NCI-H1092 treated with DMSO at 0.1 percent for 48 hours (cell line): ENCODE data around the gene NSMF.

Experiments used
- DNase-seq: peaks from one replicate; lab custom pipeline; 2025; lab: John Stamatoyannopoulos, UW

The NSMF gene

DNA sequence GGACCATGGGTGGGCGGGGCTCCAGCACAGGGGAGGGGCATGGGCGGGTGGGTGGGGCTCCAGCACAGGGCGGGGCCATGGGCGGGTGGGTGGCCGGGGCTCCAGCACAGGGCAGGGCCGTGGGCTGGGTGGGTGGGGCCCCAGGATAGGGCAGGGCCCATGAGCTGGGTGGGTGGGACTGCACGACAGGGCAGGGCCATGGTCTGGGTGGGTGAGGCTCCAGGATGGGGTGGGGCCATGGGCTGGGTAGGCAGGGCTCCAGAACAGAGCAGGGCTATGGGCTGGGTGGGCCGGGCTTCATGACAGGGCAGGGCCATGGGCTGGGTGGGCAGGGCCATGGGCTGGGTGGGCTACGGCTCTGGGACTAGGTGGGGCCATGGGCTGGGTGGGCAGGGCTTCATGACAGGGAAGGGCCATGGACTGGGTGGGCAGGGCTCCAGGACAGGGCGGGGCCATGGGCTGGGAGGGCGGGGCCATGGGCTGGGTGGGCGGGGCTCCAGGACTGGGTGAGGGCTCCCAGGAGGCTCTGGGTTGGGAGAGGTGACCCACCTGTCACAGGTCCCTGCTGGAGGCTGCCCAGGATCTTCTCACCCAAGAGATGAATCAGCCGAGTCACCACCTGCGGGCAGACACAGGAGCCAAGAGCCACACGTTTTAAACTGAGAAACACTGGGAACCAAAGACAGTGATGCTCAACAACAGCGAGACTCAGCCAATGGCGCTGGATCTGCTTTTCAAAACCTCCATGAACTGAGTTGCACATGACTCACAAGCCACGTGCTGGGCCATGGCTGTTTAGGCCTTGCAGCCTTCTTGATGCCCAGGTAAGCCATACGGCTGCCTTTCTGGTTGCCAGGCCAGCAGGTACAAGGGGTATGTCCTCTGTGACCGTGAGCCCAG lies 33.6 kb upstream of the NSMF start:
- no peak for DNase-seq

DNA sequence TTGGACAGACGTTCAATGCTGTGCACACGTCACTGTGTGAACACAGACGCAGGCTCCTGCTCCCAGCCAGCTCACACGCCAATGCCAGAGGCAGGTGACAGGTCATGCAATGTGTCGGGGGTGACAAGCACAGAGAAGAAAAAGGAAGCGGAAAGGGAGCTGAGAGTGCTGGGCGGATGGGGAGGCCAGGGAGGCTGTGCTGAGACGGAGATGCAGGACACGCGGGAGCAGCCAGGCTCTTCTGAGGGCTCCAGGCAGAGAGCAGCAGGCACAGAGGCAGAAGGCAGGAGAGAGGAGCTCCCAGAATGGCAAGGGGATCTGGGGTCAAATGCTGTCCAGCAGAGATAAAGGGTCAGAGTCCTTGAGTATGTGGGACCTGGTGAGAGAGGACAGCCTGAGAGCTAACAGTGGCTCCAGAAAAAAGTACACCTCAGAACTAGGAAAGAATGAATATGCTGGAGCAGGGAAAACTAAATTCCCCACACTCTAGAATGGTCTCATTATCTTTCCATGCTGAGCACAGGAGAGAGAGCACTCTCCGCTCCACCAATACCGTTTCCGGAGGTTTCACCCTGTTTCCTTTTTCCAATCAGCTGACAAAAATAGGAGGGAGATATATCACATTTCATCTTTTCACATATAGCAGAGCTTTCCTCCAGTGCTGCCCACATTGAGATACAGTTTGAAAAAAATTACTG lies 32.8 kb upstream of the NSMF start:
- DNase-seq: no peak

DNA sequence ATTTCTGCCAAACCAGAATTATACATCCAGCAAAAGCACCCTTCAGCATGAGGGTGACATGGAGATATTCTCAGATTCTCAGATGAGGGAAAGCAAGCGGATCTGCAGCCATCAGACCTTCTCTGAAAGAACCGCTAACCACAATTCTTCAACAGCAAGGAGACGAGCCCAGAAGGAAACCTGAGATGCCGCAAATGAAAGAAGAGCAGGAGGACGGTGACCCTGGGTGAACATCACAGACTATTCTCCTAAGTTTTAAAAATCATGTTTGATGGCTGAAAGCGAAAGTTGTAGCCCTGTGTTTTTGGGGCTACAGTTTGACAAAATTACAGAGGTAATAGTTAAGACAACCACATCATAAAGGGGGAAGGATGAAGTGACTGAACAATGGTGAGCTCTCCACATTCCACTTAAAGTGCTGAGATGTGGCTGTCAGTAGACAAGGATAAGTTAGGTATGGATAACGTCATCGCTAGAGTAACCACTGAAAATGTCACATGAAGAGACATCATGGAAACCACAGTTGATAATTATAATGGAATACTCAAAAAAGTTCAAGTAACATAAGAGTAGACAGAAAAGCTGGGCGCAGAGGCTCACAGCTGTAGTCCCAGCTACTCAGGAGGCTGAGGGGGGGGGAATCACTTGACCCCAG lies 31.5 kb upstream of the NSMF start:
- DNase-seq: no peak

DNA sequence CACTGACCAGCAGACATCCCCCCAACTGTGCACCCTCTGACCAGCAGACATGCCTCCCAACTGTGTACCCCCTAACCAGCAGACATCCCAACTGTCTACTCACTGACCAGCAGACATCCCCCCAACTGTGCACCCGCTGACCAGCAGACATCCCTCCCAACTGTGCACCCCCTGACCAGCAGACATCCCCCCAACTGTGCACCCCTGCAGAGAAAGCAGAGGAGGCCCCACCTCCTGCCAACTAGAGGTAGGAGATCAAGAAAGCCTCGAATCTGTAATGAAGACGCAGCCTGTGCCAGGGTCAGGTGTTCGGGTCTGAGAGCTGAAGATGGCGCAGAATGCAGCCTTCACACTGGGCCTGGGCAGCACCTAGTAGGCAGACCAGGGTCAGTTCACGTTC lies 29.8 kb upstream of the NSMF start:
- DNase-seq: no peak

DNA sequence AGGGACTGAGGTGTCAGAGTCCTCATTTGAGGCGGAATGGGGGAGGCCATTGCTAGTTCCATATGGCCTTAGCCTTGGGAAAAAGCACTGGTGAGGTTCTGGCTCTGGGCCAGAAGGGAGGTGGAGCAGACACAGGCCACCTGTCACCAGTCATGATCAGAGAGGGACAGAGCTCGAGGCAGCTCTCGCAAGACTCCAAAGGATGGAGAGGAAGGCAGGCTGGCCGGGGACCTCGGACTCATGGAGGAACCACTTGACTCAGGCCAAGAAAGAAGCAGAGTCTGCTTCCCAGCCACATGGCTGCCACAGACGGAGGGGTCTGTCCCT lies 29.2 kb upstream of the NSMF start:
- DNase-seq: peak; percentile 18

DNA sequence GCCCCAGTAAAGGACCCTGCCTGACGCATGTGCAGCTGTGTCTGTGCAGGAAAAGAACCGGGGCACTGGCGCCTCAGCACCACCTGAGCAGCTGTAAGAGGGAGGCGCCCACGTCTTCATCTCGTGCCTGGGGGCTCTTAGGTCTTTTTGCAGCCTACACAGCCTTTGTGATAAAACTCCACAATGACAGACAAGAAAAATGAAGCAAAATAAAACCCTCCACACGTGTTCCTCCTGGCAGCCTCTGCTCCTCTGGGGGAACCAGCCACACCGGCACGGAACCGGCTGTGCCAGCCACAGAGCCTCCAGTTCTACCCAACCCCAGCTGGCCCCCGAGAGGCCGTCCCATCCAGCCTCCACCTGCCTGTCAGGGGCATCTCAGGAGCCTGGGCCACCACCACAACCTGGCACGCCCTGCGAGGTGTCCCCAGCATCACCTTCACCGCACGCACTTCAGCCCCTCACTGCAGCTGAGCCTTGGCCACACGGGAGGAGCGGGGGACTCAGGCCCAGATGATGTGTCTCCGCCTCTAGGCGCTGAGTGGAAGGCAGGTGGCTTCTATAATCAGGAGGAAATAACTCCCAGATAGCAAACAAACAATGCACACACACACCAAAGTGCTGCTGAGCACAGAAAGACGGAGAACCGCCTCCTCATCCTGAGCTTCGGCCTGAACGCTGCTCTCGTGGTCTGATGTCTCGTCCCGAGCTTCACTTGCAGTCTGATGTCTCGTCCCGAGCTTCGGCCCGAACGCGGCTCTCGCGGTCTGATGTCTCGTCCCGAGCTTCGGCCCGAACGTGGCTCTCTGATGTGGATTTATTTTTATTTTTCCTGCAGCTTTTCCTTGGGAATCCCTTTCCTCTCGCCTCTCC lies 28.6 kb upstream of the NSMF start:
- peak; percentile 52 for DNase-seq

DNA sequence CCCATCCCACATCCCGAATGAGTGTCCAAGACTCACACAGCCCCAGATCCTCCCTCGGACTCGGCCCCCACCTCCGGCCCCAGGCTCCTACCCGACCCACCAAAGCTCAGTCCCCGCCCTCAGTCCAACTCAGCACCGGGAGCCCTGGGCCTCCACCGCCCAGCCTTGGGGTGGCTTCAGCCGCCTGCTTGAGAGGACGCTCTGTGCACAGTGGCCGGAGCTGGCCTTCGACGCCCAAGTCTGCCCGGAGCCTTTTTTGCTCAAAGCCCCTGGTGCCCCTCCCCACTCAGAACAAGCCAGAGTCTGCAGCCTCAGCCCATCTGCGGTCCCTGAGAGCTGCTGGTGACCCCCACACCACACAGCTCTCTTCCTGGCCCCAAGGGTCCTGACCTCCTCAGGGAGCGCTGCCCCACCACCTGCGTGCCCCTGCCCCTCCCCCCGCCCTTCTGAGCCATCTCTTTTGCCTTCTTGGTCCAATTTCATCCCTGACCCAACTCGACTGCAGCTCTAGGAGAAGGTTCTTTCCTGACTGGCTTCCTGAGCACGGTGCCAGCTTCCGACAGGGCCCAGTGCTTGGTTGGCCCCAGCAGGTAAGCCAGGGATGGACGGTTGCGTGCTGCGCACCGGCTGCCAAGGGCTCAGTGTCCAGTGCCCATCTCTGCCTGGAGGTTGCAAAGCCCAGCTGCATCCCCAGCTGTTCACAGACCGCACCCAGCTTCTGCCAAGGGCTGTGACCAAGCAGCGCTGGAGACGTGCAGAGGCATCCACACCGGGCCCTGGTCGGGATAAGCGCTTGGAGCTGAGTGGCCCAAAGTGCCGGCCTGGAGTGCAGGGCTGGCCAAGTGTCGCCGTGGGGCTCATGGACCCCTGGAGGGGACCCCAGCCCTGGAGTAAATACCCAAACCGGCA lies 27.7 kb upstream of the NSMF start:
- DNase-seq: no peak

DNA sequence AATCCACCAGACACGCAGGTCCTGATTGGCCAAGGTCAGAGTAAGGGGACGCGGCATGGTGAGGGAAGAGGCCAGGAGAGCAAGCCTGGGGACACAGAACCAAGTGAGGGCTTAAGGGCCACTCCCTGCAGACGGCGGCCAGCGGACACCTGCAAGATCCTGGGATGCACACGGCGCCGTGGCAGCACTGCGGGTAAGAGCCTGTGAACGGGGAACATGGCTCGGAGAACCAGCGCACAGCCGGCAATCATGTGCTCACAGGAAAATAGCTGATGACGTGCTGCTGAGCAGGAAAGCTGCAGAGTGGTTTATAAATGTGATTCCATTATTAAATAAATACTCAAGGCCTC lies 27.0 kb upstream of the NSMF start:
- no peak for DNase-seq

DNA sequence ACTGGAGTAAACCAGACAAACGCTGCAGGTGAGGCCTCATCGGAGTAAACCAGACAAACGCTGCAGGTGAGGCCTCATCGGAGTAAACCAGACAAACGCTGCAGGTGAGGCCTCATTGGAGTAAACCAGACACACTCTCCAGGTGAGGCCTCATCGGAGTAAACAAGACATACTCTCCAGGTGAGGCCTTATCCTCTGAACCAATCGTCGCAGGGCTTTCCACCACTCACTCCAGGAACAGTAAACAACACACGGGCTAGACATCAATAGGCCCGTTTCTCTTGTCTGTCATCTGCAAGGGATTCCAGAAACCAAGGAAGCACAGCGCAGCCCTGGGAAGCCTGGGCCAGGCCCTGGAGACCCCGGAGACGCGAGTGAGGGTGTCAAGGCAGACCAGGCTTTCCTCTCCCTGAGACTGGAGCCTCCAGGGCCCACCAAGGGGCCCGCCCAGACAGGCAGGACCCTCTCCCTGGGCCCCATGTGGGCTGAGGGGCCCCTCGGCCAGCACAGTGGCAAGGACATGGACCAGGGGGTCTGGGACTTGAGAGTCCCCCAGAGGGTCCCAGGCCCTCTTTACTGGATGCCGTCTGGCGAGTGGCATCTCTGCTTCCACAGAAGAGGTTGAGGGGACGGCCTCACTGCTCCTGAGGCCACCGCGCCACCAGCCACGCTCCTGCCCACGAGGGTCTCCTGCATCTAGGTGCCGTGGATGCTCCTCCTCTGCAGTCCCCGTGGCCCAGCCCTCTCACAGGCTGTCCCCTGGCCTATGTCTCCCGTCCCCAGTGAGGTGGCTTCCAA lies 26.4 kb upstream of the NSMF start:
- no peak for DNase-seq

DNA sequence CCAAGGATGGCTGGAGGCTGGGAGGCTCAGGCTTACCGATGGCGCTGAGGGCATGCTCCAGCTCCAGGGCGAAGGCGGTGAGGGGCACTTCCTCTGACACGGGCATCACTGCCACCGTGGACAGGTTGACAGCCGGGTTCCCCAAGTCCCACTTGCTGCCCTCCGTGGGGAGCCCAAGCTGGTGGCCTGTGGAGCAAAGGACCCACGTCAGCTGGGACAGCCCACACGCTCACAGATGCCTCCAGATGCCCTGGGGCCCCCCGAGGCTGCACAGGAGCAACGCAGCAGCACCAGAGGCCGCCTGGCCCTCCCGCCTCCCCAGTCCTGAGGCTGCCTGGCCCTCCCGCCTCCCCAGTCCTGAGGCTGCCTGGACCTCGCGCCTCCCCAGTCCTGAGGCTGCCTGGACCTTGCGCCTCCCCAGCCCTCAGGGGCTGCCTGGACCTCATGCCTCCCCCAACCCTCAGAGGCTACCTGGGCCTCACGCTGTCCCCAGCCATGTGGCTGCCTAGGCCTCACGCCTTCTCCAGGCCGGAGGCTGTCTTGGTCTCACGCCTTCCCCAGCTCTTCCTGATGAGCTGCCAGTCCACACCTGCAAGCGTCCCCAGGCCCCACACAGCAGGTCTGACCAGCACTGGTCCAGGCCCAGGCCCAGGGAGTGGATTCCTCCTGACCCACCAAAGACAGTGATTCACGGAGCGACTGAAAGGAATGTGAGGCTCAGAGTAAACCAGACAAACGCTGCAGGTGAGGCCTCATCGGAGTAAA lies 25.6 kb upstream of the NSMF start:
- DNase-seq: no peak

DNA sequence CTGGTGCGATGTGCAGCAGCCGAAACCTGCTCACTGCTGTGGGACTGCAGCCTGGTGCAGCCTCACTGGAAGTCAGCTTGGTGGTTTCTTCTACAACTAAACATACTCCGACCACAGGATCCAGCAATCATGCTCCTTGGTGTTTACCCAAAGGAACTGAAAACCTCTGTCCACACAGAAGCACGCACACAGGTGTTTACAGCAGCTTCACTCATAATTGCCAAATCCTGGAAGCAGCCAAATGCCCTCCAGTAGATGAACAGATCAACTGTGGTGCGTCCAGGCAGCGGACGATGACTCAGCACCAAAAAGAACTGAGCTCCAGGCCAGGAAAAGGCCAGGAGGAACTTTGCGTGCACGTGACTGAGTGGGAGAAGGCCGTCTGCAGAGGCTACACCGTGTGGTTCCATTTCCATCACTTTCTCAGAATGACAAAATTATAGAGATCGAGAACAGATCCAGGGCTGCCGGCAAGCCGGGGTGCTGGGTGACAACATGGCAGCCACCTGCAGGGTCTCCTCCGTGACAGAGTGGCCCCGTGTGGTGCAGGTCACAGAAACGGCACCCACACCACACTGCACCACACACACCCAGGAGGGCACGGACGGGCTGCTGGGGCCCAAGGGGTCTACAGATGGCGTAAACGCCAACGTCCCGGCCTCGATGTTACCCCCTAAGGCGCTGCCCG lies 23.1 kb upstream of the NSMF start:
- no peak for DNase-seq

DNA sequence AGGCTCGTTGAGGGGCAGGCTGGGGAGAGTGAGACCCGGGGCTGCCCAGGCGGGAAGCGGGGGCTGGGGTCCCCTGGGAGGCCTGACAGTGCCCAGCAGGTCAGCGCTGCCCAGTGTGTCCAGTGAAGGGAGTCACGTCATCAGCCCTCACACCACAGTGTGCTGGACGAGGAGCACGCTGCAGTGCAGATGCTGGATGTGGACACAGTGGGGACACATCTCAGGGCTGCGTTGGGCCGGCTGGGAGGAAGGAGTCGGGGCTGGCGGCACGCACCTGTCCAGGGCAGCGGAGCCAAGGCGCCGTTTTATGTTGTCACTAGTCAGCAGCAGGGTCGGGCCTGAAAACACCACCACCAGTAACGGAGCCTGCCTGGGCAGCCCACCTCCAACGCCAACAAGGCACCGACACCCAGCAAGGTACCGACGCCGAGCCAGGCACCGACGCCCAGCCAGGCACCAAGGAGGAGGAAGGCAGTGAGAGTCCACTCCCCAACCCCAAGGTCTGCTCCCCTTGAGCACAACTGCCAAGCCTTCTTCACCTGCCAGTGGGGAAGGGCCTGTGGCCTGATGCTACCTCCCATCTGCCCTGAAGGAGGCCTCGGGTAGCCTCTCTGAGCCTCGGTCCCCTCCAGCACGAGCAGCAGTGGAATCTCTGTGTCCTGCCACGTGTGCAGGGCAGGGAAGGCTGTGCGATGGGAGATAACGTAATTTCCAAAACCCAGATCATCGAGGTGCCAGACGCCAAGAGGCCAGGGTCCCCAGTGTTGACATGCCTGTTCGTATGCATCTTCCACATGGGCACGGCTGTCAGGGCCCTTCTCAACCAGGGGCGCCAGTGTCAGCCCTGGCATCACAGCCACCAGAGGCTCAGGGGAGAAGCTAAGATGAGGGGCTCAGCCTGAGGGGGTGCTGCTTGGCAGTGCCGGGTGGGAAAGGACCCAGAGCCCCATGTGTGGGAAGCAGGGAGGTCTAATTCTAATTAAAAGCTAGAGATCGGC lies 21.9 kb upstream of the NSMF start:
- DNase-seq: no peak

DNA sequence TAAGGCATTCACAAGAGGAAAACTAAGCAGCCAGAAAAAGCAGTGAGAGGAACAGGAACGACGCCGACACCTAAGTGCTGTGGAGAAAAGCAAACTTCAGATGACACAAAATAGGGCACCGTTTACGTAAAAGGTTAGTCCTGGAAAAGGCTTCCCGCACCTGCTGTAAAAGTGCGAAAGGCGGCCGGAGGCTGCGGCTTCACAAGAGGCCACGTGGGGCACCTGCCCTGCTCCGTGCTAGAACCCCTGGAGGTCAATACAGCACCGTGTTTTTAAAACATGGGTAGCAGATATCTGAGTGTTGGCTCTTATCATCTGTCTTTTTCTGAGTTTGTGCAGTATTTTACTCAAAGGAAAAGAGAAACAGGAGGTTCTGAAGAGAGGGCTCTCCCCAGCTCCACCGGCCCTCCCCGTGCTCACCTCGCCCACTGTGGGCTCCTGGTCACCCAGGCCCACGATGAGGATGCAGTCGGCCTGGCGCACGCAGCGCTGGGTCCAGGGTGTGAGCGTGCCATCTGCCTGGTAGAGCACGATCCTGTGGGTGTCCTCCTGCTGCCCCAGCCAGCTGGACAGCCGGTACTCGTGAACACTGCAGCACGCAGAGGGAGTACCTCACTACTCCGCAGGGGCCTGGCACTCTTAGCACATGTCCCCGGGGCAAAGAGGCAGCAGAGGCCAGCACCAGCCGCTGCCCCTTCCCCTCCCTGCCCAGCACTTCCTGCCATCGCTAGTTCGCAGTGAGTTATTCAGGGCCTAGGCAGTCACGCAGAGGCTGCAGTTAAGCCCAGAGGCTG lies 21.0 kb upstream of the NSMF start:
- no peak for DNase-seq

DNA sequence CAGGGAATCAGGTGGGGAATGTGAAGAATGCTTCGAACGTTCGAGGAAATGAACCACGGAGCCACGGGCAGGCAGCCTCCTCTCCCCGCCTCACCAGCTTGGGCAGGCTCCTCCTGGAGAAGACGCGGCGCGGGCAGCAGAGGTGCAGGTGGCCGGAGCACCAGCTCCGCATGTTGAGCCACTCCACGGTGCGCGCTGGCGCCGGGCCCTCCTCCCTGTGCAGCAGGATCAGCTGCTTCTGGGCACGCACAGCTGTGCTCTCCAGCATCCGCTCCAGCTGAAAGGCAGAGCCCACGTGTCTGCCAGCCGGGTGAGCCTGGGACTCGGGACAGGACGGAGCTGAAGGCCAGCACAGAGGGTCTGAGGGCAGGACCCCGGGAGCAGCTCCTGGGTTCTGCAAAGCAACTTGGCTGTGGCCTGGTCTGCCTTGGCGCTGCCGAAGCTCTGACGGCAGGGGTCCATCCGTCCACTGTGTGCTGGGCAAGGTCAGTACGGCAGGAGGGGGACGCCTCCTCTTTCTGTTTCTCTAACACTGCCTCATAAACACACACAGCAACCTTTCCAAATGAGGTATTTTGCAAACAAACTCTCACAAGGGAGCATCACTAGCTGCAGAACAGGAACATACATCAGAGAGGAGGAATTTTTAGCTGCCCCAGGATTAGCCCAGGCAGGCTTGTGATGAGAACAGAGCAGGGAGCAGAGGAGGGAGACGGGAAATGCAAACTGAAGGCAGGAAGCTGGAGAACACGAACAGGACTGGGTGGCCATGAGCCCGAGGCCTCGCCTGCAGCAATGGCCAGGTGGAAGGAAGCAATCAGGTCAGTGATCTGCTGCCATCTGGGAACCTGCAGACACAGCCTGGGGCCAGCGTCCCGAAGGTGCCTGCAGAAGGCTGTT lies 20.1 kb upstream of the NSMF start:
- DNase-seq: peak; percentile 46

DNA sequence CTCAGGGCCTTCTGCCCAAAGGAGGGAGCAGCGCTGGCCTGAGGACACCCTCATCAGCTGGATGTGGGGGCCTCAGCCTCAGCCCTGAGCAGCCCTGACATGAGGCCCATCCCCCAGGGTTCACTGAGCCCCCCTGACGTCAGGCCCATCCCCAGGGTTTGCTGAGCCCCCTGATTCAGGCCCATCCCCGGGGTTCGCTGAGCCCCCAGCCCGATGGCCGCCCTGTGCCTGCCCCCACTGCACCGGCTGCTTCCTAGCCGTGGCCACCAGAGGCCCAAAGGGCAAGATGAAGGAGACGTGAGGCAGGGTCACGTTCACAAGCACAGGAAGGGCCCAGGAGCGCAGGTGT lies 19.5 kb upstream of the NSMF start:
- DNase-seq: no peak
